Activated T-cell treated with anti-CD3 and anti-CD28 coated beads, Interleukin-2, amount 50 U/mL, for 24 hours (primary cell): ENCODE data around the gene KMT5C.
"Not testable (repeated sequence)": the region's sequence is repeated elsewhere in the genome, so short reads cannot be mapped to it uniquely, and the experiment has no call there.

ENCODE experiments used
- DNase-seq: peaks from one replicate; pipeline ENCODE4 v3.0.0-alpha.2; 2020
- H3K27ac Mint-ChIP-seq: 2 replicates; pipeline ENCODE4 v1.8.0; 2020; ENCODE audit warnings: mild to moderate bottlenecking, mixed read lengths
- H3K27me3 Mint-ChIP-seq: 2 replicates; pipeline ENCODE4 v1.8.0; 2020; ENCODE audit warnings: mixed read lengths
- H3K36me3 Mint-ChIP-seq: 2 replicates; pipeline ENCODE4 v1.8.0; 2020; ENCODE audit warnings: low read depth, mixed read lengths
- H3K4me1 Mint-ChIP-seq: 2 replicates; pipeline ENCODE4 v1.8.0; 2020; ENCODE audit warnings: low read depth, mixed read lengths
- H3K4me3 Mint-ChIP-seq: 2 replicates; pipeline ENCODE4 v1.8.0; 2020; ENCODE audit warnings: mild to moderate bottlenecking, moderate library complexity, mixed read lengths
- H3K9me3 Mint-ChIP-seq: 2 replicates; pipeline ENCODE4 v1.8.0; 2020; ENCODE audit warnings: mixed read lengths

KMT5C gene

DNA sequence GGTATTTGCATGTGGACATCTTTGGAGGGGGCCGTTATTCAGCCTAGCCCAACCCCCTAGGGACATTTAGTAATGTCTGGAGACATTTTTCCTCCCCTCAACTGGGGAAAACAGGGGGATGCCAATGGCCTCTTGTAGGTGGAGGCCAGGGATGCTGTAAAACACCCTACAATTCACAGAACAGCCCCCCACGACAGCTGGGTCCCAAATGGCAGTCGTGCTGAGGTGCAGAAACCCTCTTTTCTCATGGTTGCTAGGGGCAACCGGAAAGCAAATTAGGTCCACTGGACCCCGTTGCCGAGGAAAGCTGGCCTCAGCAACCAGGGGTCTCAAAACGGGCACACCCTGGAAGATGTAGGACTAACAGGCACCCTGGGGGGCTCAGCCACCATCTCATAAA, 29.2 kb upstream of the KMT5C start:
- Mint-ChIP-seq H3K4me3 (no peak overlapping the region), H3K4me1 (no peaks in the 10 kb centered on the region)

DNA sequence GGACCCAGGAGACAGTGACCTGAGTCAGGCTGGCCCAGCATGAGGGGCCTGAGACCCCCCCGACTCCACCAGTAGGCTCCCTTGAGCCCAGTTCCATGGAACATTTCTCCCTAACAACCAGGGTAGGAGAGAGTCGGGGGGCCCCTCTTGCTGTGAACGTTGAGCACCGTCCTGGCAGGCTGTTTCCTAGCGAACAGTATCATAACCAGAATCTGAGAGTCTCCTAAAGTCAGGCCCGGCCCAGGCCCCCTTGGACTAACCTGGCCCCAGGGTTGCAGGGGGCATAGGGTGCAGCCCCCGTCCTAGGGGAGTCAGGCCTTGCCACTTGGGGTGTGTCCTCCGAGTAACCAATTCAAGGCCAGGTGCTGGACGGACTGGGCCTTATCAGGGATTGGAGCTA, 28.3 kb upstream of the KMT5C start:
- no peak overlapping the region for H3K4me3 Mint-ChIP-seq
- H3K36me3 Mint-ChIP-seq: peaks cover 9% of the 10 kb centered on the region
- H3K4me1 Mint-ChIP-seq: no peaks in the 10 kb centered on the region
- H3K27ac Mint-ChIP-seq: no peak overlapping the region
- H3K27me3 Mint-ChIP-seq: no peaks in the 10 kb centered on the region
- DNase-seq: no peak
- no peaks in the 10 kb centered on the region for H3K9me3 Mint-ChIP-seq

More for the DNA sequence above, 29.2 kb upstream of the KMT5C start:
- Mint-ChIP-seq H3K27me3 (no peaks in the 10 kb centered on the region), H3K9me3 (no peaks in the 10 kb centered on the region), H3K36me3 (peaks cover 9% of the 10 kb centered on the region), H3K27ac (no peak overlapping the region)
- no peak for DNase-seq

GRCh38 chr19:55311797-55312196, 27.9 kb upstream of the KMT5C start:
- H3K27me3 Mint-ChIP-seq: no peaks in the 10 kb centered on the region
- H3K9me3 Mint-ChIP-seq: no peaks in the 10 kb centered on the region
- no peak overlapping the region for H3K27ac Mint-ChIP-seq
- H3K4me1 Mint-ChIP-seq: no peaks in the 10 kb centered on the region
- peaks cover 9% of the 10 kb centered on the region for H3K36me3 Mint-ChIP-seq
- no peak for DNase-seq
- no peak overlapping the region for H3K4me3 Mint-ChIP-seq

- H3K27ac Mint-ChIP-seq: no peak overlapping the region
- no peaks in the 10 kb centered on the region for H3K27me3 Mint-ChIP-seq
- H3K9me3 Mint-ChIP-seq: no peaks in the 10 kb centered on the region
- H3K36me3 Mint-ChIP-seq: peaks cover 6% of the 10 kb centered on the region
- DNase-seq: no peak
- no peaks in the 10 kb centered on the region for H3K4me1 Mint-ChIP-seq
- no peak overlapping the region for H3K4me3 Mint-ChIP-seq
Observed at GRCh38 chr19:55312621-55313512, 26.8 kb upstream of the KMT5C start.

DNA sequence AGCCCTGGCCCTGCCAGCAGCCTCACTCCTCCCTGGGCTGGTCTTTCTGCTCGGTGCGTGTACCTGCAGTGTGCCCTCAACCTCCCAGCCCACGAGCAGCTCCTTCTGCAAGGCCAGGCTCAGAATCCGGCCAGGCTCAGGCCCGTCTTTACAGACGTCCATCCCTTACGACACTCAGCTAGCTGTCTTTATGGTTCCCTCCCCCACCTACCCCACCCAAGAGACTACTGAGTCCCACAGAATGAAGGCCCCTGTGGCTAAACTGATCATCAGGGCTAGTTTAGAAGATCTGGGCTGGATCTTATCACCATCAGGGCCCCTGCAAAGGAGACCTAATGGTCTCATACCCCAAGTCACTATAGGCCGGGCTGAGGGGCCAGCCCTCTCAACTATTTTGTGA, 25.3 kb upstream of the KMT5C start:
- Mint-ChIP-seq H3K4me3 (no peak overlapping the region), H3K9me3 (no peaks in the 10 kb centered on the region), H3K27ac (peak overlapping the region; percentile 23), H3K4me1 (no peaks in the 10 kb centered on the region), H3K36me3 (no peaks in the 10 kb centered on the region), H3K27me3 (no peaks in the 10 kb centered on the region)
- no peak for DNase-seq

- Mint-ChIP-seq H3K27me3 (no peaks in the 10 kb centered on the region), H3K4me3 (no peak overlapping the region), H3K36me3 (no peaks in the 10 kb centered on the region), H3K27ac (no peak overlapping the region), H3K9me3 (no peaks in the 10 kb centered on the region), H3K4me1 (no peaks in the 10 kb centered on the region)
- DNase-seq: no peak
Observed at GRCh38 chr19:55315956-55316525, 23.6 kb upstream of the KMT5C start.

GRCh38 chr19:55316646-55317045, 23.0 kb upstream of the KMT5C start:
- DNase-seq: no peak
- no peaks in the 10 kb centered on the region for H3K36me3 Mint-ChIP-seq
- H3K9me3 Mint-ChIP-seq: no peaks in the 10 kb centered on the region
- H3K4me1 Mint-ChIP-seq: no peaks in the 10 kb centered on the region
- H3K4me3 Mint-ChIP-seq: no peak overlapping the region
- no peak overlapping the region for H3K27ac Mint-ChIP-seq
- no peaks in the 10 kb centered on the region for H3K27me3 Mint-ChIP-seq

DNA sequence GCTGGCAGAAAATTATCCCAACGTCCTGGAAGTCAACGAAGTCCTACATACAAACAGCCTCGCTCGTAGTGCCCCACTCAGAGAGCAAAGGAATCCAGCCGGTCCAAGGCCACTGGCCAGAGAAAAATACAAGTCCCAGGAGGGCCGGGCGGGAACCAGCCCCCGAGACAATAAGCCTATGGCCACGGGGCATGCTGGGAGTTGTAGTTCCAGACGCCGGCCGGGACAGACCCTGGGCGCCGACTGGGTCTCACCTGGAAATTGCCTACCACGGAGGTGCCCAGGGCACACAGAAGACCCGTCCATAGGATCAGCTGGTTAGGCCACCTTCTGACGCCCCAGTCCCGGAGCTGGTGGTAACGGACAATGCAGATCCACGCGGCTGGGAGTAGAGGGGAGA, 19.9 kb upstream of the KMT5C start:
- no peak overlapping the region for H3K4me3 Mint-ChIP-seq
- H3K4me1 Mint-ChIP-seq: no peaks in the 10 kb centered on the region
- no peaks in the 10 kb centered on the region for H3K36me3 Mint-ChIP-seq
- DNase-seq: no peak
- no peaks in the 10 kb centered on the region for H3K27me3 Mint-ChIP-seq
- no peaks in the 10 kb centered on the region for H3K9me3 Mint-ChIP-seq
- H3K27ac Mint-ChIP-seq: no peak overlapping the region

GRCh38 chr19:55320844-55321419, 18.7 kb upstream of the KMT5C start:
- Mint-ChIP-seq H3K36me3 (no peaks in the 10 kb centered on the region), H3K4me3 (no peak overlapping the region), H3K27ac (no peak overlapping the region), H3K9me3 (no peaks in the 10 kb centered on the region), H3K4me1 (no peaks in the 10 kb centered on the region), H3K27me3 (no peaks in the 10 kb centered on the region)
- no peak for DNase-seq

GRCh38 chr19:55321466-55322137, 18.1 kb upstream of the KMT5C start:
- Mint-ChIP-seq H3K4me3 (no peak overlapping the region), H3K9me3 (no peaks in the 10 kb centered on the region), H3K27ac (no peak overlapping the region), H3K27me3 (no peaks in the 10 kb centered on the region), H3K36me3 (no peaks in the 10 kb centered on the region), H3K4me1 (no peaks in the 10 kb centered on the region)
- no peak for DNase-seq

GRCh38 chr19:55322204-55322885, 17.3 kb upstream of the KMT5C start:
- H3K4me1 Mint-ChIP-seq: no peaks in the 10 kb centered on the region
- no peaks in the 10 kb centered on the region for H3K9me3 Mint-ChIP-seq

DNA sequence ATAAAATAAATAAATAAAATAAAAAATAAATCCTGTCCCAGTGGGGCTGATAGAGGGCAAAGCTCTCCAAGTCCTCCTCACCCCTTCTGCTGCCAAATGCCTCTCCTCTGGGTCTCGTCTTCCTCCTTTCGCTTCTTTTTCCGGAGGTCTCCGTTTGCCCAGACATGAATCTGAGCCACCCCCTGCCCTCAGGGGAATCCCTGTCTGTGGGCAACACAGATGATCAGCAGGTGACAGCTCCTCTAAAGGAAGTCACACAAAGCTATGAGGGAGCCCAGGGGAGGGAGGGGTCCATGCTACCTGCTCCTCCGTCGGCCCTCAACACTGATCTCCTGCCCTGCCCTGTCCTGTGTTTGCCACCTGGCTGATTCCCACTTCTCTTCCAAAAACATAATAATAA, 15.0 kb upstream of the KMT5C start:
- Mint-ChIP-seq H3K9me3 (no peaks in the 10 kb centered on the region), H3K27me3 (peaks cover 3% of the 10 kb centered on the region), H3K4me1 (no peaks in the 10 kb centered on the region), H3K4me3 (no peak overlapping the region), H3K27ac (no peak overlapping the region), H3K36me3 (no peaks in the 10 kb centered on the region)
- DNase-seq: no peak

More at GRCh38 chr19:55322204-55322885, 17.3 kb upstream of the KMT5C start:
- no peak overlapping the region for H3K27ac Mint-ChIP-seq
- H3K4me3 Mint-ChIP-seq: no peak overlapping the region
- H3K36me3 Mint-ChIP-seq: no peaks in the 10 kb centered on the region
- no peak for DNase-seq
- no peaks in the 10 kb centered on the region for H3K27me3 Mint-ChIP-seq

- Mint-ChIP-seq H3K4me3 (no peak within 1 kb of the TSS), H3K4me1 (no peaks in the 10 kb centered on the region), H3K27ac (no peak within 1 kb of the TSS), H3K36me3 (no peaks in the 10 kb centered on the region), H3K9me3 (no peaks in the 10 kb centered on the region), H3K27me3 (peaks cover 3% of the 10 kb centered on the region)
- DNase-seq: no peak
Observed at GRCh38 chr19:55325172-55325571, 14.5 kb upstream of the KMT5C start, which contains the start of gene TMEM150B. Gene TMEM150B (minus strand): TSS chr19:55325341. CDS start chr19:55321036, 4,305 bp downstream.

DNA sequence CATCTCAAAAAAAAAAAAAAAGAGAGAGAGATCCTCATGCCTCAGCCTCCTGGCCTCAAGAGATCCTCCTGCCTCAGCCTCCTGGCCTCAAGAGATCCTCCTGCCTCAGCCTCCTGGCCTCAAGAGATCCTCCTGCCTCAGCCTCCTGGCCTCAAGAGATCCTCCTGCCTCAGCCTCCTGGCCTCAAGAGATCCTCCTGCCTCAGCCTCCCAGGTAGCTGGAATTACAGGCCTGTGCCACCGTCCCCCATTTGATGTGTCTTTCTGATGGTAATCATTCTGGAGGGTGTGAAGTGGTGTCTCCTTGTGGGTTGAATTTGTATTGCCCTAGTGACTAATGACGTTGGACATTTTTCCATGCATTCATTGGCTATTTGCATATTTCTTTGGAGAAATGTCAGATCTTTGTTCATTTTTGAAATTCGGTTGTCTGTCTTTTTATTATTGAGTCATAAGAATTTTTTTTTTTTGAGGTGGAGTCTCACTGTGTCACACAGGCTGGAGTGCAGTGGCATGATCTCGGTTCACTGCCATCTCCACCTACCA, 10.8 kb upstream of the KMT5C start:
- DNase-seq, H3K4me1 Mint-ChIP-seq, H3K9me3 Mint-ChIP-seq, H3K4me3 Mint-ChIP-seq, H3K27ac Mint-ChIP-seq, H3K36me3 Mint-ChIP-seq: not testable (repeated sequence)
- peaks cover 10% of the 10 kb centered on the region for H3K27me3 Mint-ChIP-seq
